GM12878 (cell line): Measurements from ENCODE around the gene POU2F1. TPM values are rescaled to one million over a fixed set of nuclear protein-coding genes. Genes with fewer than 3 reads are reported as not detected.

Experiments
- ATAC-seq: fragments of 200-7000 bp; cut with Tn5 transposase; 3 replicates; pipeline ENCODE4 v1.9.1; 2020; ENCODE audit warnings: mild to moderate bottlenecking, moderate library complexity
- BruUV-seq: library from RNA; stranded (reverse); fragments of 400-500 nt; replicated peaks from 2 replicates; lab custom pipeline; 2021; lab: Mats Ljungman, UMichigan
- CTCF ChIA-PET: fragments of 300-600 bp; sonication (Branson Sonifier 250); formaldehyde crosslinking; extraction: SDS; loops from one replicate; lab custom pipeline; 2021; ENCODE audit warnings: inconsistent platforms; lab: Yijun Ruan, JAX
- POLR2A ChIA-PET: fragments of 350-600 bp; formaldehyde crosslinking; extraction: SDS; loops from one replicate; lab custom pipeline; 2021; ENCODE audit warnings: inconsistent platforms; lab: Charles Lee
- RAD21 ChIA-PET: fragments of 300-600 bp; sonication (Branson Sonifier 250); formaldehyde crosslinking; loops from one replicate; lab custom pipeline; 2023; ENCODE audit warnings: antibody characterized with exemption; ENCODE audit not compliant: unreplicated experiment; lab: Charles Lee
- SMC1A ChIA-PET: fragments of 300-600 bp; sonication (Branson Sonifier 250); formaldehyde crosslinking; loops from one replicate; lab custom pipeline; 2023; ENCODE audit not compliant: unreplicated experiment, uncharacterized antibody; lab: Charles Lee
- DNase-seq: peaks from one replicate; pipeline ENCODE4 v3.0.0-alpha.2; 2011; ENCODE audit warnings: low read depth, low spot score
- FAIRE-seq: peaks from 3 replicates; lab custom pipeline; 2011; peaks lifted over from hg19 to GRCh38; lab: Jason Lieb, UNC
- H2AFZ ChIP-seq: 2 replicates; pipeline ENCODE4 v1.6.0; 2011; ENCODE audit warnings: low read depth, low read length, control low read depth; ENCODE audit not compliant: control insufficient read depth
- H3K27ac ChIP-seq: 2 replicates; pipeline ENCODE4 v1.5.1; 2011; ENCODE audit warnings: control low read depth; ENCODE audit not compliant: control insufficient read depth, insufficient read depth
- H3K27me3 ChIP-seq, 2 experiments: replicated peaks in 1 of 2; 2 replicates each; pipeline versions ENCODE4 v1.6.0 to v1.6.1; 2011; ENCODE audit warnings: low read length in 1 of 2; ENCODE audit not compliant: control insufficient read depth in 2 of 2, insufficient read depth in 2 of 2
- H3K36me3 ChIP-seq, 2 experiments: 2 replicates each; pipeline ENCODE4 v1.5.1; 2011; ENCODE audit warnings: low read length in 1 of 2; ENCODE audit not compliant: control insufficient read depth in 2 of 2, insufficient read depth in 2 of 2
- H3K4me1 ChIP-seq: 2 replicates; pipeline ENCODE4 v1.6.1; 2011; ENCODE audit warnings: mild to moderate bottlenecking, low read length, moderate library complexity, mixed read lengths; ENCODE audit not compliant: control insufficient read depth, insufficient read depth
- H3K4me2 ChIP-seq: 2 replicates; pipeline ENCODE4 v1.6.0; 2011; ENCODE audit warnings: control low read depth; ENCODE audit not compliant: control insufficient read depth, insufficient read depth
- H3K4me3 ChIP-seq: fragments of 200-600 bp; sonication (generic); 2 replicates; pipeline ENCODE4 v1.5.1; 2016
- H3K79me2 ChIP-seq: 2 replicates; pipeline ENCODE4 v1.6.0; 2011; ENCODE audit warnings: low read length; ENCODE audit not compliant: control insufficient read depth, insufficient read depth
- H3K9ac ChIP-seq: 2 replicates; pipeline ENCODE4 v1.8.0; 2011; ENCODE audit warnings: low read length, control low read depth, mixed read lengths; ENCODE audit not compliant: control insufficient read depth, insufficient read depth
- H3K9me3 ChIP-seq: replicated peaks from 3 replicates; pipeline ENCODE4 v1.5.1; 2011; ENCODE audit warnings: mild to moderate bottlenecking, low read length; ENCODE audit not compliant: control insufficient read depth, insufficient read depth
- H4K20me1 ChIP-seq: 2 replicates; pipeline ENCODE4 v1.6.0; 2011; ENCODE audit not compliant: control insufficient read depth, insufficient read depth
- CBFB ChIP-seq: IDR thresholded peaks from 2 replicates; pipeline ENCODE4 v1.6.1; 2016; ENCODE audit warnings: antibody characterized with exemption, low read depth
- CHD1 ChIP-seq: IDR thresholded peaks from 2 replicates; pipeline ENCODE4 v1.6.1; 2012; ENCODE audit warnings: low read depth, low read length, improper control_type of control experiment
- CREB1 ChIP-seq: IDR thresholded peaks from 2 replicates; pipeline ENCODE4 v1.6.1; 2012; ENCODE audit warnings: low read depth, mild to moderate bottlenecking, inconsistent platforms
- E2F8 ChIP-seq: fragments of 450-650 bp; IDR thresholded peaks from 2 replicates; pipeline ENCODE4 v1.6.1; 2018; ENCODE audit warnings: mild to moderate bottlenecking, low read depth, moderate library complexity; ENCODE audit not compliant: partially characterized antibody
- ETV6 ChIP-seq, 2 experiments: fragments of 450-650 bp in 1 of 2; IDR thresholded peaks in 1 of 2; conservative IDR thresholded peaks in 1 of 2; 2 replicates each; pipeline ENCODE4 v1.6.1; 2014; ENCODE audit warnings: antibody characterized with exemption in 1 of 2, borderline replicate concordance in 1 of 2, low read depth in 1 of 2, mild to moderate bottlenecking in 1 of 2, moderate library complexity in 1 of 2
- HSF1 ChIP-seq: fragments of 150-350 bp; IDR thresholded peaks from 2 replicates; pipeline ENCODE4 v1.6.1; 2014; ENCODE audit warnings: mild to moderate bottlenecking, low read depth, low read length
- NFYA ChIP-seq: IDR thresholded peaks from 2 replicates; pipeline ENCODE4 v1.6.1; 2011; ENCODE audit warnings: low read depth, mild to moderate bottlenecking, low read length, improper control_type of control experiment, borderline replicate concordance
- NR2C2 ChIP-seq: IDR thresholded peaks from 2 replicates; pipeline ENCODE4 v1.6.1; 2011; ENCODE audit warnings: borderline replicate concordance, low read depth; ENCODE audit not compliant: control insufficient read depth, insufficient read length
- RB1 ChIP-seq: fragments of 450-650 bp; formaldehyde crosslinking; IDR thresholded peaks from 2 replicates; pipeline ENCODE4 v1.6.1; 2017; ENCODE audit warnings: mild to moderate bottlenecking, borderline replicate concordance
- ZBED1 ChIP-seq: IDR thresholded peaks from 2 replicates; pipeline ENCODE4 v1.6.1; 2016; ENCODE audit warnings: borderline replicate concordance
- ZNF217 ChIP-seq: fragments of 450-650 bp; IDR thresholded peaks from 2 replicates; pipeline ENCODE4 v1.6.1; 2017; ENCODE audit warnings: antibody characterized with exemption, mild to moderate bottlenecking
- ZNF274 ChIP-seq: IDR thresholded peaks from one replicate; pipeline ENCODE4 v1.8.0; 2011; ENCODE audit not compliant: insufficient read length, insufficient read depth
- ZNF622 ChIP-seq: fragments of 450-650 bp; IDR thresholded peaks from 2 replicates; pipeline ENCODE4 v1.6.1; 2017; ENCODE audit warnings: mild to moderate bottlenecking, inconsistent platforms
- WGBS: methylation state at CpG from one replicate; pipeline ENCODE4 v1.1.6; 2016; ENCODE audit warnings: low lambda C conversion rate; ENCODE audit not compliant: insufficient replicate concordance, insufficient coverage; ENCODE audit errors: missing lambda C conversion rate; 5-methylcytosine and 5-hydroxymethylcytosine counted together
- in situ Hi-C: fragments of 300-500 bp; cut with MboI; formaldehyde crosslinking; loops from 9 replicates; pipeline ENCODE4 v1.14.3; 2018; ENCODE audit warnings: mixed read lengths
- intact Hi-C: fragments of 100-400 bp; cut with micrococcal nuclease; formaldehyde crosslinking; loops from one replicate; pipeline ENCODE4 v1.14.2; 2022; ENCODE audit not compliant: unreplicated experiment
- polyA plus RNA-seq, 11 experiments: library from polyadenylated mRNA; depleted of rRNA in 4 of 11; unstranded in 6 of 11; stranded (reverse) in 5 of 11; fragments of >200 nt; fragmentation: Nextera tagmentation in 4 of 11; fragmentation: Illumina TruSeq in 1 of 11; extraction: Ambion mirVana in 4 of 11; extraction: Trizol in 1 of 11; gene quantifications; 1 replicate in 1 of 11; 2 replicates in 10 of 11; pipeline versions ENCODE4 v1.2.1 to v1.2.3, GENCODE V29; 2011 to 2016; ENCODE audit warnings: inconsistent platforms in 2 of 11, missing spikeins in 2 of 11, low read depth in 1 of 11
- total RNA-seq, 4 experiments: library from RNA; depleted of rRNA in 3 of 4; stranded (reverse); fragments of >200 nt in 3 of 4; fragmentation: Illumina TruSeq in 1 of 4; extraction: Trizol in 1 of 4; gene quantifications; 2 replicates each; pipeline versions ENCODE4 v1.2.1 to v1.2.3, GENCODE V29; 2013 to 2021

Gene POU2F1
- total and polyA plus RNA-seq, 10 of the 15 experiments (the other 5 are each of a cell fraction or from before 2014, with no cell fraction given): 2.5 to 21.7 (median 12.5) TPM

GRCh38 chr1:167233373-167233772 is 12.7 kb downstream of the POU2F1 start:
- DNase-seq (no peak), FAIRE-seq (no peak), ATAC-seq (peak; percentile 17; the same call in 2 of the 3 replicates)
- H3K9me3 ChIP-seq: no peaks in the 10 kb centered on the region; the same call in 2 of the 3 replicates
- in situ Hi-C loops: no loop called here
- peaks cover 18% of the 10 kb centered on the region for H3K4me1 ChIP-seq
- no peaks in the 10 kb centered on the region for H3K27me3 ChIP-seq
- H3K36me3 ChIP-seq: no peaks in the 10 kb centered on the region
- no peaks in the 10 kb centered on the region for H4K20me1 ChIP-seq
- ChIA-PET RAD21 (interaction anchor here (1.1 to 1.9 kb wide), 4 partner anchors 10 to 28 kb away, joined by 3 to 8 read pairs (median 4); partner anchors contain the start of gene POU2F1), CTCF (interaction anchor here (0.9 to 4.4 kb wide), 9 partner anchors 8 to 323 kb away, joined by 3 to 26 read pairs (median 4); no protein-coding TSS in a partner anchor), POLR2A (interaction anchor here (0.6 to 3.3 kb wide), 12 partner anchors 9 to 439 kb away, joined by 3 to 17 read pairs (median 4); partner anchors contain the start of gene POU2F1), SMC1A (interaction anchor here (0.9 to 5.6 kb wide), 10 partner anchors 9 to 174 kb away, joined by 3 to 57 read pairs (median 4); partner anchors contain the start of gene POU2F1)
- H3K9ac ChIP-seq: no peak overlapping the region
- H2AFZ ChIP-seq: no peak overlapping the region
- peaks cover 74% of the 10 kb centered on the region for H3K79me2 ChIP-seq
- 38% methylated on average over 1 of the region's 1 CpG for WGBS
- no peak overlapping the region for H3K4me3 ChIP-seq
- no TSS peak for BruUV-seq
- no peak overlapping the region for H3K27ac ChIP-seq
- intact Hi-C loops: no loop called here
- no peak overlapping the region for H3K4me2 ChIP-seq
- TF ChIP-seq HSF1 (no peak), CREB1 (0 out of 2 replicates have a peak, but pooled peaks have one; percentile 30), NR2C2 (no peak)

- no peak overlapping the region for H3K9ac ChIP-seq
- ChIA-PET RAD21 (interaction anchor here (0.7 kb wide), 1 partner anchor 24 kb away, joined by 3 read pairs; no protein-coding TSS in a partner anchor), SMC1A (interaction anchor here (0.8 to 1.9 kb wide), 3 partner anchors 8 to 204 kb away, joined by 4 read pairs; no protein-coding TSS in a partner anchor), POLR2A (interaction anchor here (1.2 kb wide), 1 partner anchor 9 kb away, joined by 3 read pairs; no protein-coding TSS in a partner anchor), CTCF (interaction anchor here (0.9 to 1.2 kb wide), 2 partner anchors 9 to 26 kb away, joined by 3 to 4 read pairs; no protein-coding TSS in a partner anchor)
- no peaks in the 10 kb centered on the region for H3K36me3 ChIP-seq
- H2AFZ ChIP-seq: no peak overlapping the region
- 94% methylated on average over 3 of the region's 3 CpGs for WGBS
- H4K20me1 ChIP-seq: no peaks in the 10 kb centered on the region
- H3K9me3 ChIP-seq: no peaks in the 10 kb centered on the region
- no TSS peak for BruUV-seq
- FAIRE-seq: no peak
- no peak for ATAC-seq
- no peak overlapping the region for H3K4me3 ChIP-seq
- H3K4me2 ChIP-seq: no peak overlapping the region
- H3K4me1 ChIP-seq: peaks cover 12% of the 10 kb centered on the region
- intact Hi-C loops: no loop called here
- no peaks in the 10 kb centered on the region for H3K27me3 ChIP-seq
- no peak for DNase-seq
- peaks cover 47% of the 10 kb centered on the region for H3K79me2 ChIP-seq
- H3K27ac ChIP-seq: no peak overlapping the region
- in situ Hi-C loops: no loop called here
- TF ChIP-seq NFYA (no peak), ZNF217 (no peak), RB1 (no peak), ZBED1 (no peak), CHD1 (no peak), CBFB (no peak), ZNF274 (no peak), ZNF622 (no peak), ETV6 (conservative IDR thresholded peaks at IDR 0.05 in 1 of 2, IDR thresholded peaks at IDR 0.05 in 1 of 2; ENCODE audit: borderline replicate concordance in 1 of 2, low read depth in 1 of 2) (no peak), E2F8 (no peak)
Observed at GRCh38 chr1:167237000-167237399, 16.3 kb downstream of the POU2F1 start.
